Stomach smooth muscle (tissue), 2 donors: Measurements from ENCODE around the gene SYNE4.
"Not testable (repeated sequence)": the region's sequence is repeated elsewhere in the genome, so short reads cannot be mapped to it uniquely, and the experiment has no call there.

Source experiments
- H3K27ac ChIP-seq: one replicate; pipeline ENCODE4 v1.7.0; 2013; ENCODE audit warnings: mild to moderate bottlenecking, low read length, inconsistent platforms
- H3K27me3 ChIP-seq, 2 donors: one replicate each; pipeline ENCODE4 v1.7.0; 2013; ENCODE audit warnings: low read length in 2 of 2; ENCODE audit not compliant: insufficient read depth in 2 of 2, control insufficient read depth in 1 of 2
- H3K36me3 ChIP-seq, 2 donors: one replicate each; pipeline ENCODE4 v1.7.0; 2013; ENCODE audit warnings: low read length in 2 of 2; ENCODE audit not compliant: control insufficient read depth in 2 of 2, insufficient read depth in 2 of 2
- H3K4me1 ChIP-seq: one replicate; pipeline ENCODE4 v1.7.0; 2013; ENCODE audit warnings: low read length; ENCODE audit not compliant: control insufficient read depth, insufficient read depth
- H3K4me3 ChIP-seq, 2 donors: one replicate each; pipeline ENCODE4 v1.7.0; 2013; ENCODE audit warnings: low read length in 2 of 2
- H3K9ac ChIP-seq, 2 donors: one replicate each; pipeline ENCODE4 v1.7.0; 2013; ENCODE audit warnings: low read length in 2 of 2, mild to moderate bottlenecking in 1 of 2
- H3K9me3 ChIP-seq, 2 donors: one replicate each; pipeline ENCODE4 v1.7.0; 2013; ENCODE audit warnings: low read length in 2 of 2; ENCODE audit not compliant: control insufficient read depth in 2 of 2
- donor health status: healthy.
- donor health status: Pancreatic carcinoma.

SYNE4 gene

GRCh38 chr19:35987571-35987896 lies 21.1 kb downstream of the SYNE4 start:
- Histone ChIP-seq H3K9me3 (no peaks in the 10 kb centered on the region), H3K4me3 (no peak overlapping the region), H3K27ac (no peak overlapping the region), H3K9ac (no peak overlapping the region), H3K27me3 (peaks cover 21 to 24% of the 10 kb centered on the region in 2 donors), H3K36me3 (no peaks in the 10 kb centered on the region), H3K4me1 (no peaks in the 10 kb centered on the region)

DNA sequence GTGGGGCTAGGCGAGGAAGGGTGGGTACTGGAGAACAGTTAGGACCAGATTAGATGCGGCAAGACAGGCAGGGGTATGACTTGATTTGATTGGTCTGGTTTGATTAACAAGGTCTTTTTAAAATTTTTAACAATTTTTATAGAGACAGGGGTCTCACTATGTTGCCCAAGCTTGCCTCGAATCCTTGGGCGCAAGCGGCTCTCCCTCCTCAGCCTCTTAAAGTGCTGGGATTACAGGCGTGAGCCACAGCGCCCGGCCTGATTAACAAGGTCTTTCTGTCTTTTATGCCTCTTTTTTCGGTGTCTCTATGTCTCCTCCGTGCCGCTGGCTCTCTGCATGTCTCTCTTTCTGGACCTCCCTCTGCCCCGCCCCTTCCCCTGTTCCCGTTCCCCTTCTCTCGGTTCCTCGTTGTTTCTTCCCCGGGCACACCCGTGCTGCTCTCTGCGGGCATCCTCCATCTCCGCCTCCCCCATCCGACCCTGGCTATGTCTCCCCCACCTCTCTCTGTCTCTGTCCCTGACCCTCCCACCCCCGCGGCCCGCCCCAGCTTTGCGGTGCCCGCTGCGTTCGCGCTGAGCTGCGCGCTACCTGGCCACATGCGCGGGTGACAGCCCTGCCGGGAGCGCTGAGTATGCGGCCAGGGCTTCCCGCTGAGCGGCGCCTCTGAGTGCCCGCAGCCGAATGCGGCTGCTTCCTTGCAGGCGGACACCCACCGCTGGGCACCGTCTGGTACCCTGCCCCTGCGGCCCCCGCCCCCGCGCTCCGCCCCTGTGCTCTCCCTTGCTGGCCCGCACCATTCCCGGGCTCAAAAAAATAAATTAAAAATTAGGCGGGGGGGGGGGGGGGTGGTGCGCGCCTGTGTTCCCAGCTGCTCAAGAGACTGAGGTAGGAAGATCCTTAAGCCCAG lies 21.7 kb downstream of the SYNE4 start:
- H3K27ac ChIP-seq = no peak overlapping the region
- H3K4me1 ChIP-seq = no peaks in the 10 kb centered on the region
- H3K36me3 ChIP-seq = no peaks in the 10 kb centered on the region
- H3K4me3 ChIP-seq = peak overlapping the region in 1 of 2 donors; percentile 22
- H3K27me3 ChIP-seq = peaks cover 23 to 24% of the 10 kb centered on the region in 2 donors
- no peak overlapping the region for H3K9ac ChIP-seq
- H3K9me3 ChIP-seq = no peaks in the 10 kb centered on the region

DNA sequence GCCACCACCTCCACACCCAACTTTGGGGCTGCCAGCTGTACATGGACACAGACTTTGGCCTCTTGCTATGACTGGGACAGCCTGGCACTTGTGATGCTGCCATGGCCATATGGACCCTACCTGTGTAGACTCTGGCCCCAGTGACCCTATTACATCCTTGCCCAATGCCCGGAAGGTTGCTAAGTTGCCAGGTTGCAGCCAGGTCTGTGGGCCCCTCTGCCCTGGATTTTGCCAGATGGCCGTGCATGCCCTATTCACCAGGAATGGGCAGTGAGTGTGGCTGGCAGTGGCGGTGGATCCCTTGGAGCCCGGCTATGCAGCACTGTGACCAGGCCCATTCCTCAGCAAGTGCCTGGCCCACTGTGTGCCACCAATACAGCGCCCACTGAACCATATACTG lies 22.5 kb downstream of the SYNE4 start:
- Histone ChIP-seq H3K4me1 (no peaks in the 10 kb centered on the region), H3K9me3 (no peaks in the 10 kb centered on the region), H3K27me3 (peaks cover 24 to 26% of the 10 kb centered on the region in 2 donors), H3K4me3 (no peak overlapping the region), H3K36me3 (no peaks in the 10 kb centered on the region), H3K27ac (no peak overlapping the region), H3K9ac (no peak overlapping the region)

DNA sequence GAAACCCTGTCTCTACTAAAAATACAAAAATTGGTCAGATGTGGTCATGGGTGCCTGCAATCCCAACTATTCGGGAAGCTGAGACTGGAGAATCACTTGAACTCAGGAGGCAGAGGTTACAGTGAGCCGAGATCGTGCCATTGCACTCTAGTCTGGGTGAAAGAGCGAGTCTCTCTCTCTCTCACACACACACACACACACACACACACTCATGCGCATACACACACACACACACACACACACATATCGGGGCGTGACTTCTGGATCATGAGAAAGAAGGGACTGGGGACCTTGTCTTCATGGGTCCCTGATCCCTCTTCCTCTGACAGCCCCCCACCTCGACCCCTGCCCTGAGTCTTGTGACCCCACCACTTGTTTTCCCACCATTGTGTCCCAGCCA lies 25.4 kb downstream of the SYNE4 start:
- H3K27me3 ChIP-seq = peaks cover 22 to 31% of the 10 kb centered on the region in 2 donors
- H3K4me1 ChIP-seq = no peaks in the 10 kb centered on the region
- H3K27ac ChIP-seq = no peak overlapping the region
- H3K9ac ChIP-seq = no peak overlapping the region
- H3K9me3 ChIP-seq = no peaks in the 10 kb centered on the region
- H3K36me3 ChIP-seq = no peaks in the 10 kb centered on the region
- H3K4me3 ChIP-seq = no peak overlapping the region

DNA sequence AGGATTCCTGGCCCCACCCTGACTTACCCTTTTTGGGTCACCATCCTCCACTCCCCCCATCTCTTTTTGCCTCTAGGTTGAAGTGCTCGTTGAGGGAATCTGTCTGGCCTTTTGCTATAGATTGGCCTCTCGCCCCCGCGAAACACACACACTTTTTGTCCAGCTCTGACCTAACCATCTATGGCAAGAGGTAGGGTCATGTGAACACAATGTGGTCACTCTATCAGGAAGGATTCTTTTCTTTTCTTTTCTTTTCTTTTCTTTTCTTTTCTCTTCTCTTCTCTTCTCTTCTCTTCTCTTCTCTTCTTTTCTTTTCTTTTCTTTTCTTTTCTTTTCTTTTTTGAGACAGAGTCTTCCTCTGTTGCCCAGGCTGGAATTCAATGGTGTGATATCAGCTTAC lies 27.6 kb downstream of the SYNE4 start:
- H3K9ac ChIP-seq, H3K4me1 ChIP-seq, H3K27ac ChIP-seq, H3K9me3 ChIP-seq, H3K36me3 ChIP-seq, H3K4me3 ChIP-seq: not testable (repeated sequence)
- H3K27me3 ChIP-seq = peaks cover 13 to 26% of the 10 kb centered on the region in 2 donors

DNA sequence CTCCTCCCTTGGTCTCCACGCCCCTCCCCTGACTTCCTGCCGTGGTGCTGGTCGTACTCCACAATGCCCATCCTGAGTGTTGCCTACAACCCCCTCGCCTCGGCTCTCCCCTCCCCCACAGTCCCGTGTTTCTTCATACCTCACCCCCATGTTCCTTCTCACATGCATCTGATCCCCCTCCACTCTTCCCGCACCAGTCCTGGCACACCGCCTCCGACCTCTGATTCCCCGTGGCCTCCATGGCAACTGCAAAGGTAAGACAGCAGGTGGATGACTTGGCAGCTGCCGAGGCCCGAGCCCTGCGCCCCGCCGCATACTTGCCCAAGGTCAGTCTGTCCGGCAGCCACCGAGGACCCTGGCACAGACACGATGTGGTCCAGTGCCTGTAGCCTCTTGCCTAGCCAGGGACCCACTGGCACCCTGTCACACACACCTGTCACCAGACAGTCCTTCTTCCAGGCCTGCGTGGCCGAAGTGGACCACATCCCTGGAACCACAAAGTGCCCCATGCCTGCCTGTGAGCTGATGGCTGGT lies 29.7 kb downstream of the SYNE4 start:
- Histone ChIP-seq H3K27ac (no peak overlapping the region), H3K9me3 (no peaks in the 10 kb centered on the region), H3K9ac (no peak overlapping the region), H3K36me3 (no peaks in the 10 kb centered on the region), H3K4me3 (no peak overlapping the region), H3K27me3 (peaks cover 4 to 20% of the 10 kb centered on the region in 2 donors), H3K4me1 (no peaks in the 10 kb centered on the region)

GRCh38 chr19:35978271-35978670 lies 30.3 kb downstream of the SYNE4 start:
- Histone ChIP-seq H3K27ac (no peak overlapping the region), H3K9ac (no peak overlapping the region), H3K27me3 (peaks cover 4 to 18% of the 10 kb centered on the region in 2 donors), H3K9me3 (no peaks in the 10 kb centered on the region), H3K36me3 (no peaks in the 10 kb centered on the region), H3K4me3 (no peak overlapping the region), H3K4me1 (no peaks in the 10 kb centered on the region)

- no peak overlapping the region for H3K4me3 ChIP-seq
- no peak overlapping the region for H3K9ac ChIP-seq
- H3K27ac ChIP-seq = no peak overlapping the region
- H3K4me1 ChIP-seq = no peaks in the 10 kb centered on the region
- no peaks in the 10 kb centered on the region for H3K36me3 ChIP-seq
- no peaks in the 10 kb centered on the region for H3K9me3 ChIP-seq
- H3K27me3 ChIP-seq = peaks cover 4 to 18% of the 10 kb centered on the region in 2 donors
Measured at GRCh38 chr19:35977446-35978222, 31.0 kb downstream of the SYNE4 start.

DNA sequence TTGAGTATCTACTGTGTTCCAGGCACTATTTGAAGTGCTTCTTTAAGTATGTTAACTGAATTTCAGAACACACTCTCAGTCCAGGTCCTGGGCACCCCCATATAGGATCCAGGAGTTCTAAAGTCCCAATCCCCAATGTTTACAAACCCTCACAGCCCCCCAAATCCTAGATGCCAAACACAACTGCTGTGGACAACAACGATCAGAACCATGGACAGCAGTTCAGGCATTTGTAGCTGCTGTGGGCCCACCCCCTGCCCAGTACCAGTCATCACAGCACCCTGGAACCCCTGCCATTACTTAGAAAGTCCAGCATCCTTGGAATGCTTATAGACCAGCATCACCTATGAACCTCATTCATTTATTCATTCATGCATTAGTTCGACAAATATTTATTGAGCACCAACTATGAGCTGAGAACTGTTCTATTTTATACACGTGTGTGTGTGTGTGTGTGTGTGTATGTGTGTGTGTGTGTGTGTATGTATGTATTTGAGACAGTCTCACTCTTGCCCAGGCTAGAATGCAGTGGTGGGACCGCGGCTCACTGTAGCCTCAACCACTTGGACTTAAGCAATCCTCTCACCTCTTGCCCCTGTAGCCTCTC lies 32.9 kb downstream of the SYNE4 start:
- H3K27me3 ChIP-seq = peaks cover 4 to 13% of the 10 kb centered on the region in 2 donors
- H3K4me3 ChIP-seq = no peak overlapping the region

GRCh38 chr19:35973487-35973886 lies 35.1 kb downstream of the SYNE4 start:
- Histone ChIP-seq H3K9ac (no peak overlapping the region), H3K36me3 (no peaks in the 10 kb centered on the region), H3K27me3 (peaks cover 0 to 7% of the 10 kb centered on the region in 2 donors), H3K27ac (no peak overlapping the region), H3K9me3 (no peaks in the 10 kb centered on the region), H3K4me1 (peaks cover 4% of the 10 kb centered on the region), H3K4me3 (no peak overlapping the region)

More for the DNA sequence above, 32.9 kb downstream of the SYNE4 start:
- no peak overlapping the region for H3K9ac ChIP-seq
- no peaks in the 10 kb centered on the region for H3K36me3 ChIP-seq
- no peaks in the 10 kb centered on the region for H3K9me3 ChIP-seq
- H3K4me1 ChIP-seq = no peaks in the 10 kb centered on the region
- H3K27ac ChIP-seq = no peak overlapping the region
